AG04449 (cell line): ENCODE results near the gene IQGAP2.

Source experiments
- CTCF ChIA-PET: fragments of 350-600 bp; formaldehyde crosslinking; extraction: SDS; loops from one replicate; lab custom pipeline; 2021; ENCODE audit warnings: antibody characterized with exemption; lab: Yijun Ruan, JAX
- POLR2A ChIA-PET: fragments of 400-600, 350-600 bp; formaldehyde crosslinking; extraction: SDS; loops from one replicate; lab custom pipeline; 2020; ENCODE audit warnings: antibody characterized with exemption, inconsistent platforms; lab: Yijun Ruan, JAX
- DNase-seq: peaks from one replicate; pipeline ENCODE4 v3.0.0-alpha.2; 2010; ENCODE audit warnings: low read depth, low spot score
- H3K4me3 ChIP-seq: 2 replicates; pipeline ENCODE4 v1.5.1; 2011; ENCODE audit warnings: low read depth, mild to moderate bottlenecking, control low read depth, low read length
- CTCF ChIP-seq: IDR thresholded peaks from one replicate; pipeline ENCODE4 v1.5.1; 2011; ENCODE audit warnings: mild to moderate bottlenecking, moderate library complexity, low read length, control low read depth, inconsistent platforms; ENCODE audit not compliant: insufficient read depth; ENCODE audit errors: missing control alignments

Gene IQGAP2

GRCh38 chr5:76488969-76489368 is 85.9 kb downstream of the IQGAP2 start:
- CTCF ChIA-PET, result no interaction called here
- H3K4me3 ChIP-seq, result no peak overlapping the region
- no peak for TF ChIP-seq CTCF

GRCh38 chr5:76489877-76490688 is 87.0 kb downstream of the IQGAP2 start:
- DNase-seq, result no peak
- CTCF ChIA-PET, result no interaction called here
- no peak for TF ChIP-seq CTCF
- H3K4me3 ChIP-seq, result no peak overlapping the region
- POLR2A ChIA-PET, result no interaction called here

More at GRCh38 chr5:76488969-76489368, 85.9 kb downstream of the IQGAP2 start:
- DNase-seq, result no peak
- POLR2A ChIA-PET, result no interaction called here

- H3K4me3 ChIP-seq, result no peak overlapping the region
- ChIA-PET CTCF (no interaction called here), POLR2A (no interaction called here)
- DNase-seq, result no peak
- TF ChIP-seq CTCF, result no peak
These were observed 87.9 kb downstream of the IQGAP2 start for GRCh38 chr5:76490960-76491359.

GRCh38 chr5:76492819-76493189 is 89.7 kb downstream of the IQGAP2 start:
- DNase-seq, result no peak
- CTCF ChIA-PET, result no interaction called here
- POLR2A ChIA-PET, result no interaction called here
- H3K4me3 ChIP-seq, result no peak overlapping the region
- TF ChIP-seq CTCF, result no peak

GRCh38 chr5:76493190-76493837 is 90.2 kb downstream of the IQGAP2 start:
- CTCF ChIA-PET, result no interaction called here
- no peak overlapping the region for H3K4me3 ChIP-seq
- no peak for DNase-seq
- POLR2A ChIA-PET, result no interaction called here
- no peak for TF ChIP-seq CTCF

GRCh38 chr5:76494201-76494600 is 91.1 kb downstream of the IQGAP2 start:
- CTCF ChIA-PET, result no interaction called here

More at GRCh38 chr5:76494201-76494600, 91.1 kb downstream of the IQGAP2 start:
- H3K4me3 ChIP-seq, result no peak overlapping the region
- TF ChIP-seq CTCF, result no peak
- POLR2A ChIA-PET, result no interaction called here
- DNase-seq, result no peak
